ENCODE data around the gene RAB14.
"Not testable (repeated sequence)": the region's sequence is repeated elsewhere in the genome, so short reads cannot be mapped to it uniquely, and the experiment has no call there.

Gene RAB14

DNA sequence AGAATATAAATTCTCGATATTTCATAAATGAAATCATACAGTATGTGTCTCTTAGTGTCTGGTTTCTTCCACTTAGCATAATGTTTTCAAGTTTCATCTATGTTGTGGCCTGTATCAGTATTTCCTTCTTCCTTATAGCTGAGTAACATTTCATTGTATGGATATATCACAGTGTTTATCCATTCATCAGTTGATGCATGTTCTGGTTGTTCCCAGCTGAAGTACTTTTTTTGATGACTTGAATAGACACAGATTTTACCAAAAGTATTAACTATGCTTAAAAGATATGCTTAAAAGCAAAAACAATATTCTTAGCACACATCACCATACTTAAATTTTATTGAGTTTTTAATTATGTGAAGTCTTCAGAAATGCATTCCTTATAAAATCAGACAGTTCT lies 12.7 kb downstream of the RAB14 start:
- DNase-seq, result no peak

DNA sequence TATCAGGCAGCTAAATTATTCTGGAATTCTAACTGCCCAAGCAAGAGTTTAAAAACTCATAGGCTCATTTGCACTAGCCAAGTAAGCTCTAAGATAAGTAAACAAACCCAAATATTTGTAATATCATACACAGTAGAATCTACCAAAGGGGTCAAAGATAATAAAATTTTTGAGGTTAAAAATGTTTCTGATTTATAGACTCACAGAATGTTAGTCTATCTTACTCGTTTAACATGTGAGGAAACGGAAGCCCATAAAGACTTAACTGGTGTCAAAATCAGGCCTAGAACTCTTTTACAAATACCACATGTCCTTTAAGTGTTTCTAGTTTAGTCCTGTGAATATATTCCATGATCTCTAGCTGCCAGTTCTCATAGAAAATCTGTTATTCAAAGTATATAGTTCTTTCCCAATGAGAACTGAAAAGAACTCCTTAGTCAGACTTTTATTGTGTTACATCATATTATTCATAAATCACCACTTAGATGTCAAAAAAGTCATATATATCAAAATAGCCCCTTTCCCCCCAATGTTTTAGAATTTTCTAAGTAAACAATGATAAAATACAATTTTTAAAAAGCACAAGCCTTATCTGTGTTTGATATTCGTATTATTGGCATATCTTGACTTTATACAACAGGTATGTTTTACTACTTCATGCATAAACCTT lies 13.9 kb downstream of the RAB14 start:
- DNase-seq, result no peak

DNA sequence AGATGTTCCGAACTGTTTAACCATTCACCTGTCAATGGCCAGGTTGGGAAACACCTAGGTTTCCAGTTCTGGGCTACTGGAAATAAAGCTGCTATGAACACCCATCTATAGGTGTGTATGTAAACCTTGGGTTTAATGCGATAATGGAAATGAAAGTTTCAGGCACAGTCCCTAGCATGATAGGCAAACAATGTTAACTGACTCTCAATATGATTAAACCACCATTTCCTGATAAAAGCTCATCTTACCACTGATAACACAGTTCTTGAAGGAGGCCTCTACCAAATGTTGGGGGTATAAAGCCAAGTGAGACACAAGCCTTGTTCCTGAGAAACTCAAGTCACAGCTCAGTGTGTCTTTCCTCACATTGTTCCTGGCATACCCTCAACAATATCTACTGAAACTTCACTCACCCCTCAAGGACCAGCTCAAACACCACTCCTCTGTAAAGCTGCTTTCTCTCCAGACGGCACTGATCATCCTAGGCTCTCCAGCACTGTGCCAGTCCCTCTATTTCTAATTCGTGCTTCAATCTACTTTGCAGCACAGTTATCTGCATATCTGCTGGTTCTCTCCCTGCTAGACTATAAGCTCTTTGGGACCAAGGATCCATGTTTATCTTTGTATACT lies 15.8 kb downstream of the RAB14 start:
- no peak for DNase-seq

DNA sequence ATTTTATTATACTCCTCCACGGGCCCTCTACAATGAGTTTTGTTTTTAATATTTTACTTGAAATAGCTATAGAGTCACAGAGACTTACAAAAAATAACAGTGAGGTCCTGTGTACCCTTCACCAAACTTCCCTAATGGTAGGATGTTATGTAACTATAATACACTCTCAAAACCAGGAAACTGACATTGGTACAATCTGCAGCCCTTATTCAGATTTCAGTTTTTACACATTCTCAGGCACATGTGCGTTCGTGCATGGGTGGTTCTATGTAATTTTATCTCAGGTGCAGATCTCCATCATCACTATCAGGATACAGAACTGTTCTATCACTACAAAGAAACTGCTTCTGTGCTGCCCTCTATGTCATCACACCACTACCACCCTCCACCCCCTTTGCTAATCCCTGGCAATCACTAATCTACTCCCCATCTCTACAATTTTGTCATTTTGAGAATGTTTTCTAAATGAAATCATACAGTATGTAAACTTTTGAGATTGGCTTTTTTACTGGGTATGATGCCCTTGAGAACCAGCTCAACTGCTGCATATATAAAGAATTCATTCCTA lies 16.4 kb downstream of the RAB14 start:
- no peak for DNase-seq

DNA sequence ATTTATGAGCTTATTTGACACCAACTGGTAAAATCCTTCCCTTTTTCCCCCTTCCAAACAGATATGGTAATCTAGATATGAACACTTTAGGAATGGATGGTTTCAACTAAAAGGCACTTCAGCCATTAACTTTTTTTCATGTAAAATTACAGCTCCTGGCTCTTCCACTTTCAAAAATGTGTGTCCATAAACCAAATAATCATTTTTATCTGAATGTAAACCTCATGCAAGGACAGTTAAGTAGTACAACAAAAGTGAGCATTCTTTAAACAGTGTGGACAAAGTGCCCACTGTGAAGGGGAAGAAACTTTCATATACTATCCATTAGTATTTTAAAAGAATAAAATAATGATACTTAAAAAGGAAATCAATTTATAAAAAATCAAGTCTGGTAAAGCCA lies 17.2 kb downstream of the RAB14 start:
- no peak for DNase-seq

DNA sequence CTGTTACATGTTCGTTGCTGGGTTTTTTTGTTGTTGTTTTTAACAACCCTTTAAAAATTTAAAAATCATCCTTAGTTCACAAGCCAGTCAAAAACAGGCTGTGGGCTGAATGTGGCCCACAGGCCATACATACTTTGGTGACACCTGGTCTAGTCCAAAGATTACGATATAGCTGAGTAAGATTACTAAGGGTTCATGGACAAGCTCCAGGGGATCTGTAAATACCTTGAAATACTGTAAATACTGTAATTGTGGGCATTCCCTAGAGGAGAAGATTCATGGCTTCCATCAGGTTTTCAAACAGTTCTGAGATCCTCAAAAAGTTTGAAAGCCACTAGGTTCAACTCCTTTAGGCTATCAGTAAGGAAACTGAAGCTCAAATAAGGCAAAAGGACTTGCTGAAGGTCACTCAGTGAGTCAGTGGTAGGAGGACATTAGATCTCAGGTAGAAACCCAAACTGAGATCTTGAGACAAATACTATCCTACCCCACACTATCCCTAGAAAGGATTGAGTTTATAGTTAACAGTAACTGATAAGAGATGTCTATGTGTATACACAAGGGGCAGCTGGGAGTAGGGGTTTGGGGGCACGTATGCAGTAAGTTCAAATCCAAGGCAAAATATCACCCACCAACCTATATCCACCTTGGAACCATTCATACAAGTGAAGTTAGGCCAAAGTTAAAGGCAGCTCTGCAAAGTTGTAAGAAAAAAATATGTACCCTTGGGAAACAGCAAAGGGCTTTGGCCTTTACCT lies 17.8 kb downstream of the RAB14 start:
- no peak for DNase-seq

DNA sequence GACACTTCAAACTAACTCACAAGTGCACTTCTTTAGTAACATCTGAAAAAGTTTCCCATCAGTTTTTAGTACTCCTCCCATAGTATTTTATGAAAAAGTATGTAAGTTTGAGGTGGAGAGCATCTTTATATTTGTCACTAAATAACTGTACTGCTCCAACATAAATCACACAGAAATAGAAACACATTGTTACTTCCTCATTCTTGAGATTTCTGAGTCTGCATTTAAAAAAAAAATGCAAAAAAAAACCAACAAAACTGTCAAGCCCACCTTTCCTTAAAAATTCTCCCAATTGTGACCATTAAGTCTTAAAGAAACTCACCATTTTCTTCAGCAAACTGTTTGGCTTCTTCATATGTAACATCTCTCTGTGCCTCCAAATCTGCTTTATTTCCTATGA lies 18.7 kb downstream of the RAB14 start:
- no peak for DNase-seq

DNA sequence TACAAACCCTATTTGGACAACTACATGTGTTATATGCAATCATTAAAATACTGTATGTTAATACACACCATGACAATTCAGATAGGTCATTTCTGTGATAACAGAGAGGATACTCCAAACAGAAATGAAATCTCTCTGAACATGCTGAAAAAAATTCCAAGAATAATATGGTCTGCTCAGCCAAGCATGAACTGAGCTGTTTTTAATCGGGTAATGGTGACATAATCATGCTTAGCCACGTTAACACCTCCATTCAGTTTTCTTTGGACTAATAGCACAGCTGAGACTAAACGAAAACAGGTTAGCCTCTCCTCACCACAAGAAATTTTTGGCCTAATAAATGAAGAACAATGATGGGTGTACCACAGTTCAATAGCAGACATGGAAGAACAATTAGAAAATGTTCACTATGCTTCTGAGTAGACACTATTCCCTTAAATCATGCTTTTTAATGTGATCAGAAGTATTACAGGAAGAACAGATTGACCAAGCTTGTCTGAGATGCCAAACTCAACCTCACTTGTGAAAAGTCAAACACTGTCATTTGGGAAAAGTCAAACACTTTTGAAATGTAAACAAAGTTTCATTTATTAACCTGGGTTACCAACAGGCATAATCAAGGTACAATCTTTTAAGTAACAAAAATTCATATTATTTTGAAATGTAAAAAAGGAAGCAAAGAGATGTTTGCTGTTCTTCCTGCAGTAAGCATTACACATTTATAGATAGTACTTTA lies 19.4 kb downstream of the RAB14 start:
- DNase-seq, result no peak

DNA sequence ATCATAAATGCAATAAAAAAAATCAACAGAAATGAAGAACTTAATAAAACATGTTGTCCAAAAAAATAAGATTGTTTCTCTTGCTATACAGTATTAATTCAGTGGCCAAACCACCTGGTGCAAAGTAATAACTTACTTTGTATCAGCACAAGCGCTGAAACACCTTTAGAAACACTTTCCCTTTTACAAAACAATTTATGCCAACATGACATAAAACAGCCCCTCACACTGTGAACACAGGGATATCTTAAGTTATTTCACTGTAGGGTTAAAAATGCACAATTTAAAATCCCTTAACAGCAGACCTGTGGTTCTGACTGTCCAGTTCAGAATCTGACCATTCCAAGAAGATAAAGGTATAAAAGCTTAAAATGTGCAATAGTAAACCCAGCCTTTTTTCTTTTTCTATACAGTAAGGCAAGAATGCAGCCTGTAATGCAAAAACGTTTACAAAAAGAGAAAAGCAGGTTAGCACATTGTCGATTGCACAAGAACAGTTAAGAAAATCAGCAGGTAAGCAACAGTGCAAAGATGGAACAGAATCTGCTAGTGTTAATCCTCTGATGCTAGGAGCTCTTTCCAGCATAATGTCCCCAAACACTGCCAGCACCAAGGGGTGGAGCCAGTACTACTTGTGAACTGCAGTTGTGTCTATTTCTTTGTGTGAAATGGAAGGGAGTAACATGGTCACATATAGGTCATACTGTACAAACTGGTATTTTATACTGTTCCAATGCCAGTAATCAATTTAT lies 21.6 kb downstream of the RAB14 start:
- no peak for DNase-seq

DNA sequence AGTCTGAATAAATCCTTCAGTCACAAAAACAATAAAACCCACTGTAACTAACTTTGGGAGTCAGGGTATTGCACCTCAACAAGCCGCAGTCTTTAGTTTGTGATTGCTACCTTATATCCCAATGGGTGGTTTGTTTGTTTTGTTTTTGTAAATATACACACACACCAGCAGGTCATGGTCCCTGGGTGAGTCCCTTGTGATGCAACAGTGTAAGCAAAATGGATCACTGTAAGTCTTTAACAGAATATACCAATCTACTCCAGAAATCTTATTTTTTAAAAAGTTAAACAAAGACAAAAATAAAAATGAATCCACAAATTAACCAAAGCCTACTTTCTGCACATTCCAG lies 22.3 kb downstream of the RAB14 start:
- not testable (repeated sequence) for DNase-seq

DNA sequence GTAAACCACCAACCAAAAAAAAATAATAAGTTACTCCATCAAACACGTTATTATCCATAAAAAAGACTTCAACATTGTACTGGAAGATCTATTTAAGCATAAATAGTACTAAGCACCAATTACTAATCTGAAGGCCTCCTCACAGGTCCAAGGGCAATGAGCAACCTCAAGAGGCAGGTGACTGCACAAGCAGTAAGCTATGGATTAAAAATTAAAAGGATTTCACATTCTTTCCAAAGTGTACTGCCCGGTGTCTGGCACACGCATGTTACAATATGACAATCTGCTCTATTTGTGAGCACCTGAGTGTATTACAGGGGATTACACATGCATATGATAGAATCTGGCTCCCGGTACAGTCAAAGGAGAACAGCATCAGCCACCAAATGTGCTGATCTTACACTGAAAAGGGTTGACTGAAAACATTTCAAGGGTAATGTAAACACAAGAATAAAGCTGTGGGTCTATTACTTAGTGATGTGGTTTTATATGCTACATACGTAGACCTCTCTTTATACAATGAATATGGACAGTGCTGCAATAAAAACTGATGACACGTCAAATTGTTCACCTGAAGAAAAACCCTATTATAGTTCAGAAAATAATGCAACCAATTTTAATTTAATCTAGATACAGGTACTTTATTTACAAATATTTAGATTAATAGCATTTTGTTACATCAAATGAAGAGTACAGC lies 22.8 kb downstream of the RAB14 start:
- DNase-seq, result no peak

DNA sequence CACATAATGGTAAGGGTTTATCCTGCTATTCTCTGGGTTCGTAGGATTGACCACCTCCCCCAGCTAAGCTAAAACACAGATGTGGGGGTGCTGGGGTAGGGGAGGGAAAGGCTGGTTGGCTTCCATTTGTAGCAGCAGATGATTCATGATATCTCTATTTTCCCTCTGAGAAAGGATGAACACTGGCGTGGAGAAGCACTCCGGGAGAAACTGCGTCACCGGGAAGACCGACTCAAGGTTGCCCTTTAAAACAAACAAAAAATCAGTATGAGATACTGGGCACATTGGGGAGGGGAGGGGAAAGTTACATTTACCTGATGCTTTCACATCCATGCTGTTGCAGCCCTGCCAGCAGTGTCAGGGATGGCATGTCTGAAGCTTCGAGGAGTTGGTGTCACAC lies 28.2 kb downstream of the RAB14 start:
- no peak for DNase-seq

DNA sequence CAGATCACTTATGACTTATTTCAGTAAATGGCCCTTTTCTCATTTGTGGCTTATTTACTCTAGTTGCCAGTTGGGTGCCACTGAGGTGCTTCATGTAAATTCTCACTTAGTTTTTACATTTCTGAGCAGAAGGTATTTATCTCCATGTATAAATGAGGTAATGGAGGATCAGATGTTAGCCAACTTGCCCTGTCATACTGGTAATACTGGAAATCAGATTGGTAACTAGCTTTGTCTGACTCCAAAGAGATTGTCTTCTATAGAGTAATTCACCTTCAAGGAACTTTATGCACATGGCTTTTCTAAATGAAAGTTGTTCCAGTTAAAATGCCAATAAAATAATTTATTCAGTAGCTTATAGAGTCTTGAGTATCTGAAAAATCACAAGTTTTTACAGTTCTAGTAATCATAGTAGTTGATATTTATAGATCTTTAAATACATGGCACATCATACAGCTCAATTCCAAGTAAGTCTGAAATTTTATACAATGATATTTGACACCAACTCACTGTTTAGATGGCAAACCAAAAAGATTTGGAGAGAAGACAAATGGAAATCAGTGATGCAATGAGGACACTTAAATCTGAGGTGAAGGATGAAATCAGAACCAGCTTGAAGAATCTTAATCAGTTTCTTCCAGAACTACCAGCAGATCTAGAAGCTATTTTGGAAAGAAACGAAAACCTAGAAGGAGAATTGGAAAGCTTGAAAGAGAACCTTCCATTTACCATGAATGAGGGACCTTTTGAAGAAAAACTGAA lies 28.8 kb downstream of the RAB14 start:
- no peak for DNase-seq

DNA sequence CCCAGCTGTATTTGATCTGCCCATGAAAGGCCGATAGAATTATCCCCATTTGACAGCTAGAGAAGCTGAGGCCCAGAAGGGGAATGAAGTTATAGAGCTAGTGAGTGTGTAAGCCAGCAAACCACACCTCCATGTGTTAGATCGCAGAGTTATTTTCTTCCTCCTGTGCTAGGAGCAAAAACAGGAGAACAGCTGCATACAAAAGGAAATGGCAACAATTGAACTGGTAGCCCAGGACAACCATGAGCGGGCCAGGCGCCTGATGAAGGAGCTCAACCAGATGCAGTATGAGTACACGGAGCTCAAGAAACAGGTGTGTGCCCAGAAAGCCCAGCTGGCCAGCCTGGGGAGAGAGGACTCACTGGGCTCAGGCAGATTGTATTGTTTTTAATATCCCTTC lies 30.4 kb downstream of the RAB14 start:
- no peak for DNase-seq

DNA sequence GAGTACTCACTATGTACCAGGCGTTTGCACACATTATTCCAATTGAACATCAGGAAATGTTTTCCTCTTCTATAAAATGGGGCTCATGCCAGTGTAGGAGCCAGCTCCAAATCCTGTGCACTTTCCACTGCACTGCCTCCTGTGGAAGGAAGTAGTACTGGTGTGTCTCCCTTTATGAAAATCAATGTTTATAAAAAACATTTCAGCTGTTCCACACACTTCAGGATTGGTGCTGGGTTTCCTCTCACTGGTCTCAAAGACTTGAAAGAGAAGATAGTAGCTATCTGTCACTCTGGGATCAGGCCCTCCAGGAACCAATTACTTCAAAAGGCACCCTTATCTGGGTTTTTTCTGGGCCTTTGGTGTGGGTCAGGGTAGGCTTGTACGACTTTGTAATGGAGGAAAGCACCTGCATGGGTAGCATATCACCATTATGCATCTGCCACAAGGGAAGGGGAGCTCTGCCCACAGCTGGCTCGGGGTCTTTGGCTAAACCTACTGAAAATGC lies 32.5 kb downstream of the RAB14 start:
- no peak for DNase-seq

DNA sequence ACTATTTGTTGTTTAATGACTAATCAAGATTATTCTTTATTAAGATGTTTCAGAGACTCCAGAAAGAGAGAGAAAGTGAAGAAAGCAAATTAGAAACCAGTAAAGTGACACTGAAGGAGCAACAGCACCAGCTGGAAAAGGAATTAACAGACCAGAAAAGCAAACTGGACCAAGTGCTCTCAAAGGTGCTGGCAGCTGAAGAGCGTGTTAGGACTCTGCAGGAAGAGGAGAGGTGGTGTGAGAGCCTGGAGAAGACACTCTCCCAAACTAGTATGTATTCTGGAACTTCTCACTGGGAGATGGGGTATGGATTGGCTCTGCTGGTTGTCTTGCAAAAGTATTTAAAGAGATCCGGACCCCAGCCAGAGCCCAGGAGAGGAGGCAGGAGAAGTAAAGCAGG lies 33.6 kb downstream of the RAB14 start:
- DNase-seq, result no peak

DNA sequence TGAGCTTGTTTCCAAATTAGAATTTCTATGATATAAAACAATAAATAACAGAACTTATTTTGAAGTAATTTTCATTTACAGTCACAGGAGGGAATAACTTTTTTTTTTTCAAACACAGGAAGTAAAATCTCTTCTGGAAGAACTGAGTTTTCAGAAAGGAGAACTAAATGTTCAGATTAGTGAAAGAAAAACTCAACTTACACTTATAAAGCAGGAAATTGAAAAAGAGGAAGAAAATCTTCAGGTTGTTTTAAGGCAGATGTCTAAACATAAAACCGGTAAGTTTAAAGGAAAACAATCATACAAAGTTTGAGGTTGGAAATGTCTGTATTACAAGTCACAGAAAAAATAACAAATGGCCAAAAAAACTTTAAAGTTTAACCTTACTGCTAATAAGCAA lies 41.6 kb downstream of the RAB14 start:
- DNase-seq, result no peak

DNA sequence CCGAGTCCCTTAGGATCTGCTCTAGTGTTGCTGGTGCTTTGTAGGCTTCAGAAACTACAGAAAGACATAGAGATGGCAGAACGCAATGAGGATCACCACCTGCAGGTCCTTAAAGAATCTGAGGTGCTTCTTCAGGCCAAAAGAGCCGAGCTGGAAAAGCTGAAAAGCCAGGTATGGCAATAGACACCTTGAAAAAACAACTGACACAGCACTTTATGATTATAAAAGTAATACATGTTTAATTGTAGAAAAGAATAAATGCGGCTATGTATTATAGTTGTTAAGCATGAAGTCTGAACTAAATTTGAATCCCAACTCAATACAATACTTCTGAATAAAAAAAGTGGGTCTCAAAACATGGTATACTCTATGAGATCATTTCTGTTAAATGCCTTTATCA lies 43.7 kb downstream of the RAB14 start:
- no peak for DNase-seq

DNA sequence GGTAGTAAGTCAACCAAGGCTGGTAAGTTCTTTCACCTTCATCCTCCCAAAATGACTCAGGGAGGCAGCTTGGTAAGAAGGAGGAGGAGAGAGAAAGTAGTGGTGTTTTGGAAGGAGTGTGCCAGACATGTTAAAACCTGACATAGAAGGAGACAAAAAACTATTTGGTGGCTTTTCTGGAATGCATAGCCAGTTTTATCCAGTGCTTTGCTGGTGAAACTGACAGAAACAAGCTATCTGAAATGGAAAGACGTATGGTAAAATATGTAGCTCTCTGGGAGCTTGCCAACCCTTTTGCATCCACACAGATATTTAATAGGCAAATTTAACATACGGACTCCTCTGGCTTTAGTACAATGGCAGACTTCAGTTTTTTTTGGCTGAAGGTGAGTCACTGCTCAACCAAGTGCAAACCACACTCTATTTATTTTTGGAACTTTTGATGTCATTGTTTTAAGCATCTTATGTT lies 45.4 kb downstream of the RAB14 start:
- no peak for DNase-seq

DNA sequence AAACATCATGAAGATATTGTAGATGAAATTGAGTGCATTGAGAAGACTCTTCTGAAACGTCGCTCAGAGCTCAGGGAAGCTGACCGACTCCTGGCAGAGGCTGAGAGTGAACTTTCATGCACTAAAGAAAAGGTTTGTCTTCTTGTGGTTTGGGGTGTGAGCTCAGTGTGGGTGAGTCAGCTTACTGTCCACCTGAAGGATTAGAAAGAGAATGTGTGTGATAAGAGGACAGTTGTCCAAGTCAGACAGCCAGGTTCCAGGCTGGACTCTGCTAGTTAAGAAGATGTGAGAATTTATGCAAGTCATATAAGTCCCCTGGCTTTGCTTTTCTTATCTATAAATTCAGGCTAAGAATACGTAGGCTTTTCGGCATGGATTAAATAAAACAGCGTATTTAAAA lies 46.9 kb downstream of the RAB14 start:
- DNase-seq, result no peak

DNA sequence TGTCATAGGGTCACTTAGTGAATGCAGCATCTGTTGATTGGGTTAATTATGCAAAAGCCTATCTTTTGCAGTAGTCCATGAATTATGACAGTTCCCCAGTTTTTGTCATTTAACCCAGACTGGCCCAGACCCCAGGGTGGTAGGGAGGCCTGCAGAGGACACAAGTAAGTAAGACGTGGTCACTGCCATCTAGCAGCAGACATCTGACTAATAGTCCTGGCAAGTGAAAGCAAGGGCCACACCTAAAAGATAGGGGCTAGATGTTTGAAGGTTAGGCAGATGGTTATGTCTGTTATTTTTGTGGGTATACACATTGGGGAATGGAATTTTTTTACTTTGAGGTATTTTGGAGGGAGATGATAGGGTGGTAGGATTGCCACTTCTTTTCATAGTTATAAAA lies 48.0 kb downstream of the RAB14 start:
- no peak for DNase-seq
